Measurements from ENCODE around the gene DCUN1D2.
"Not testable (repeated sequence)": the region's sequence is repeated elsewhere in the genome, so short reads cannot be mapped to it uniquely, and the experiment has no call there.

DCUN1D2 gene

GRCh38 chr13:113443991-113444390 lies 46.5 kb downstream of the DCUN1D2 start:
- Histone ChIP-seq H3K9ac (ENCODE audit: low read length) (no peak overlapping the region), H3K4me1 (ENCODE audit: control insufficient read depth, insufficient read depth, low read length) (no peaks in the 10 kb centered on the region), H3K27ac (ENCODE audit: low read depth, low read length) (no peak overlapping the region), H3K27me3 (ENCODE audit: control insufficient read depth, insufficient read depth, low read length) (no peaks in the 10 kb centered on the region), H3K4me3 (ENCODE audit: low read length) (no peak overlapping the region), H3K36me3 (ENCODE audit: control insufficient read depth, insufficient read depth, low read length) (no peaks in the 10 kb centered on the region)

GRCh38 chr13:113442985-113443362 lies 47.5 kb downstream of the DCUN1D2 start:
- Histone ChIP-seq H3K9ac (ENCODE audit: low read length) (no peak overlapping the region), H3K27me3 (ENCODE audit: control insufficient read depth, insufficient read depth, low read length) (no peaks in the 10 kb centered on the region), H3K4me1 (ENCODE audit: control insufficient read depth, insufficient read depth, low read length) (no peaks in the 10 kb centered on the region), H3K36me3 (ENCODE audit: control insufficient read depth, insufficient read depth, low read length) (no peaks in the 10 kb centered on the region), H3K27ac (ENCODE audit: low read depth, low read length) (no peak overlapping the region), H3K4me3 (ENCODE audit: low read length) (no peak overlapping the region)

- no peaks in the 10 kb centered on the region for H3K4me1 ChIP-seq (ENCODE audit: control insufficient read depth, insufficient read depth, low read length)
- no peak overlapping the region for H3K9ac ChIP-seq (ENCODE audit: low read length)
- H3K27me3 ChIP-seq (ENCODE audit: control insufficient read depth, insufficient read depth, low read length), result no peaks in the 10 kb centered on the region
- no peak overlapping the region for H3K4me3 ChIP-seq (ENCODE audit: low read length)
- no peaks in the 10 kb centered on the region for H3K36me3 ChIP-seq (ENCODE audit: control insufficient read depth, insufficient read depth, low read length)
- no peak overlapping the region for H3K27ac ChIP-seq (ENCODE audit: low read depth, low read length)
These were observed 48.0 kb downstream of the DCUN1D2 start for GRCh38 chr13:113442354-113442984.

- Histone ChIP-seq H3K36me3 (ENCODE audit: control insufficient read depth, insufficient read depth, low read length) (no peaks in the 10 kb centered on the region), H3K4me1 (ENCODE audit: control insufficient read depth, insufficient read depth, low read length) (no peaks in the 10 kb centered on the region), H3K4me3 (ENCODE audit: low read length) (no peak overlapping the region), H3K27ac (ENCODE audit: low read depth, low read length) (no peak overlapping the region), H3K27me3 (ENCODE audit: control insufficient read depth, insufficient read depth, low read length) (no peaks in the 10 kb centered on the region), H3K9ac (ENCODE audit: low read length) (no peak overlapping the region)
These were observed 48.9 kb downstream of the DCUN1D2 start for GRCh38 chr13:113441661-113442060.

- Histone ChIP-seq H3K27me3 (ENCODE audit: control insufficient read depth, insufficient read depth, low read length) (no peaks in the 10 kb centered on the region), H3K4me1 (ENCODE audit: control insufficient read depth, insufficient read depth, low read length) (no peaks in the 10 kb centered on the region), H3K4me3 (ENCODE audit: low read length) (no peak overlapping the region), H3K27ac (ENCODE audit: low read depth, low read length) (peak overlapping the region; percentile 46), H3K9ac (ENCODE audit: low read length) (no peak overlapping the region), H3K36me3 (ENCODE audit: control insufficient read depth, insufficient read depth, low read length) (no peaks in the 10 kb centered on the region)
These were observed 53.0 kb downstream of the DCUN1D2 start for GRCh38 chr13:113437408-113438010.

- H3K36me3 ChIP-seq (ENCODE audit: control insufficient read depth, insufficient read depth, low read length); H3K9ac ChIP-seq (ENCODE audit: low read length); H3K27ac ChIP-seq (ENCODE audit: low read depth, low read length); H3K27me3 ChIP-seq (ENCODE audit: control insufficient read depth, insufficient read depth, low read length); H3K4me1 ChIP-seq (ENCODE audit: control insufficient read depth, insufficient read depth, low read length); H3K4me3 ChIP-seq (ENCODE audit: low read length): not testable (repeated sequence)
These were observed 53.6 kb downstream of the DCUN1D2 start for GRCh38 chr13:113436866-113437265.

- not testable (repeated sequence) for H3K27me3 ChIP-seq (ENCODE audit: control insufficient read depth, insufficient read depth, low read length); H3K9ac ChIP-seq (ENCODE audit: low read length); H3K36me3 ChIP-seq (ENCODE audit: control insufficient read depth, insufficient read depth, low read length)
These were observed 54.6 kb downstream of the DCUN1D2 start for GRCh38 chr13:113435907-113436306.

GRCh38 chr13:113433391-113433916 lies 57.1 kb downstream of the DCUN1D2 start:
- H3K27ac ChIP-seq (ENCODE audit: low read depth, low read length), result no peak overlapping the region
- H3K4me1 ChIP-seq (ENCODE audit: control insufficient read depth, insufficient read depth, low read length), result no peaks in the 10 kb centered on the region
- no peak overlapping the region for H3K4me3 ChIP-seq (ENCODE audit: low read length)
- no peaks in the 10 kb centered on the region for H3K36me3 ChIP-seq (ENCODE audit: control insufficient read depth, insufficient read depth, low read length)
- no peaks in the 10 kb centered on the region for H3K27me3 ChIP-seq (ENCODE audit: control insufficient read depth, insufficient read depth, low read length)
- H3K9ac ChIP-seq (ENCODE audit: low read length), result no peak overlapping the region

More at GRCh38 chr13:113435907-113436306, 54.6 kb downstream of the DCUN1D2 start:
- H3K4me1 ChIP-seq (ENCODE audit: control insufficient read depth, insufficient read depth, low read length); H3K4me3 ChIP-seq (ENCODE audit: low read length); H3K27ac ChIP-seq (ENCODE audit: low read depth, low read length): not testable (repeated sequence)

- H3K27me3 ChIP-seq (ENCODE audit: control insufficient read depth, insufficient read depth, low read length), result no peaks in the 10 kb centered on the region
- no peak overlapping the region for H3K27ac ChIP-seq (ENCODE audit: low read depth, low read length)
- no peak overlapping the region for H3K9ac ChIP-seq (ENCODE audit: low read length)
- H3K4me1 ChIP-seq (ENCODE audit: control insufficient read depth, insufficient read depth, low read length), result no peaks in the 10 kb centered on the region
- H3K36me3 ChIP-seq (ENCODE audit: control insufficient read depth, insufficient read depth, low read length), result no peaks in the 10 kb centered on the region
- no peak overlapping the region for H3K4me3 ChIP-seq (ENCODE audit: low read length)
These were observed 57.8 kb downstream of the DCUN1D2 start for GRCh38 chr13:113432506-113433270.

GRCh38 chr13:113431171-113431570 lies 59.3 kb downstream of the DCUN1D2 start:
- H3K36me3 ChIP-seq (ENCODE audit: control insufficient read depth, insufficient read depth, low read length), result no peaks in the 10 kb centered on the region
- no peak overlapping the region for H3K9ac ChIP-seq (ENCODE audit: low read length)
- H3K4me1 ChIP-seq (ENCODE audit: control insufficient read depth, insufficient read depth, low read length), result no peaks in the 10 kb centered on the region
- H3K4me3 ChIP-seq (ENCODE audit: low read length), result no peak overlapping the region
- no peak overlapping the region for H3K27ac ChIP-seq (ENCODE audit: low read depth, low read length)
- H3K27me3 ChIP-seq (ENCODE audit: control insufficient read depth, insufficient read depth, low read length), result no peaks in the 10 kb centered on the region

GRCh38 chr13:113430378-113431110 lies 60.0 kb downstream of the DCUN1D2 start:
- Histone ChIP-seq H3K4me3 (ENCODE audit: low read length) (no peak overlapping the region), H3K27me3 (ENCODE audit: control insufficient read depth, insufficient read depth, low read length) (no peaks in the 10 kb centered on the region), H3K4me1 (ENCODE audit: control insufficient read depth, insufficient read depth, low read length) (no peaks in the 10 kb centered on the region), H3K9ac (ENCODE audit: low read length) (no peak overlapping the region), H3K36me3 (ENCODE audit: control insufficient read depth, insufficient read depth, low read length) (no peaks in the 10 kb centered on the region), H3K27ac (ENCODE audit: low read depth, low read length) (no peak overlapping the region)

GRCh38 chr13:113429608-113429985 lies 60.9 kb downstream of the DCUN1D2 start:
- Histone ChIP-seq H3K27ac (ENCODE audit: low read depth, low read length) (no peak overlapping the region), H3K9ac (ENCODE audit: low read length) (no peak overlapping the region), H3K27me3 (ENCODE audit: control insufficient read depth, insufficient read depth, low read length) (no peaks in the 10 kb centered on the region), H3K4me3 (ENCODE audit: low read length) (no peak overlapping the region), H3K4me1 (ENCODE audit: control insufficient read depth, insufficient read depth, low read length) (no peaks in the 10 kb centered on the region), H3K36me3 (ENCODE audit: control insufficient read depth, insufficient read depth, low read length) (no peaks in the 10 kb centered on the region)
